Measurements from ENCODE around the gene METTL8. TPM values are rescaled to one million over a fixed set of nuclear protein-coding genes. Genes with fewer than 3 reads are reported as not detected.

The METTL8 gene
- total RNA-seq, 1 donor from 2014 or later, result 21.7 TPM

DNA sequence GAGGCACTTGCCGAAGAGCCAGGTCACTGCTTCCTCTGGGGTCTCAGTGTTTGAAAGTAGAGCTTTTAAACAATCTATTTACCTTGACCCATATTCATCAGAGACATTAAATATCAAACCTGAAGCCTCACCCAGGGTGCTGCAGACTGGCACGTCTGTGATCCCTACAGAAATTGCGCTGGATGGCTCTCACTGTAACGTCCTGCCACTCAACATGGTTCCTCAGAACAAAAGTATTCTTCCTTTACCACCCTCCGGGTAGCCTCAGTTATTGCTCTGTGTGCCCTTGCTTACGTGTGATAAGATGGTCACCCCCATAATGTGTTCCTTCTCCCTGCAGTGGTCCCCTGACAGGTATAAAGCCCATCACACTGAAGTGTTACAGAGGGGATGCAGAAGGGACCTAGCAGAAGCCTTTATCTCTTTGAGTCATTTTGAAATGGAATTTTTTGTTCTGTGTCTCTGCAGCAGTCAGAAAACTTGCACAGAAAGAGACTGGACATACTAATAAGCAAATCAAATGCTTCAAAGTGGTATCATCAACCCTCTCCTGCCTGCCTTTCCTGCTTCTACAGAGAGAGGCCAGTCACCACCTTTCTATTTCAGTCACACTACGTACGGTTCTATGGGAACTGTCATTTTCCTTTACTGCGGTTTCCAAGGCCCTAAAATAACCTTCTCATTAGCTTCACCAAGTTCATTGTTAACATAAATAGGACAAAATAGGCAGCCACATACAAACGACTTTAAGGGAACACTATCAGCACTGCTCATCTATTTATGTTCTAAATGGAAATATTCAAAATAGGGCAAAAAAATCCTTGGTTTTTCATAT, 86.8 kb downstream of the METTL8 start:
- no peak overlapping the region for H3K4me3 Mint-ChIP-seq (ENCODE audit: unreplicated experiment)
- H3K4me1 Mint-ChIP-seq (ENCODE audit: unreplicated experiment), result peaks cover 46% of the 10 kb centered on the region
- peaks cover under 1% of the 10 kb centered on the region for H3K36me3 Mint-ChIP-seq (ENCODE audit: unreplicated experiment)
- no peaks in the 10 kb centered on the region for H3K27me3 Mint-ChIP-seq (ENCODE audit: unreplicated experiment)
- no peaks in the 10 kb centered on the region for H3K9me3 Mint-ChIP-seq (ENCODE audit: unreplicated experiment)
- TF ChIP-seq CTCF (IDR thresholded peaks at IDR 0.05), result peak; percentile 13
- peak overlapping the region; percentile 80 for H3K27ac Mint-ChIP-seq (ENCODE audit: unreplicated experiment)
- no peak for DNase-seq (ENCODE audit: extremely low spot score, unreplicated experiment)

- no peaks in the 10 kb centered on the region for H3K9me3 Mint-ChIP-seq (ENCODE audit: unreplicated experiment)
Observed at GRCh38 chr2:171345971-171346722, 87.6 kb downstream of the METTL8 start.

GRCh38 chr2:171344182-171344581, 89.6 kb downstream of the METTL8 start:
- no peak for TF ChIP-seq CTCF (IDR thresholded peaks at IDR 0.05)
- Mint-ChIP-seq H3K4me1 (ENCODE audit: unreplicated experiment) (peaks cover 55% of the 10 kb centered on the region), H3K27ac (ENCODE audit: unreplicated experiment) (no peak overlapping the region), H3K27me3 (ENCODE audit: unreplicated experiment) (no peaks in the 10 kb centered on the region), H3K9me3 (ENCODE audit: unreplicated experiment) (no peaks in the 10 kb centered on the region), H3K4me3 (ENCODE audit: unreplicated experiment) (no peak overlapping the region), H3K36me3 (ENCODE audit: unreplicated experiment) (no peaks in the 10 kb centered on the region)
- DNase-seq (ENCODE audit: extremely low spot score, unreplicated experiment), result no peak

More at GRCh38 chr2:171345971-171346722, 87.6 kb downstream of the METTL8 start:
- Mint-ChIP-seq H3K36me3 (ENCODE audit: unreplicated experiment) (no peaks in the 10 kb centered on the region), H3K4me3 (ENCODE audit: unreplicated experiment) (no peak overlapping the region), H3K4me1 (ENCODE audit: unreplicated experiment) (peaks cover 52% of the 10 kb centered on the region), H3K27ac (ENCODE audit: unreplicated experiment) (peak overlapping the region; percentile 80), H3K27me3 (ENCODE audit: unreplicated experiment) (no peaks in the 10 kb centered on the region)
- no peak for DNase-seq (ENCODE audit: extremely low spot score, unreplicated experiment)
- no peak for TF ChIP-seq CTCF (IDR thresholded peaks at IDR 0.05)

GRCh38 chr2:171342067-171342413, 91.8 kb downstream of the METTL8 start:
- Mint-ChIP-seq H3K4me1 (ENCODE audit: unreplicated experiment) (peaks cover 54% of the 10 kb centered on the region), H3K9me3 (ENCODE audit: unreplicated experiment) (no peaks in the 10 kb centered on the region), H3K36me3 (ENCODE audit: unreplicated experiment) (no peaks in the 10 kb centered on the region), H3K4me3 (ENCODE audit: unreplicated experiment) (no peak overlapping the region), H3K27me3 (ENCODE audit: unreplicated experiment) (no peaks in the 10 kb centered on the region), H3K27ac (ENCODE audit: unreplicated experiment) (peak overlapping the region; percentile 72)
- no peak for DNase-seq (ENCODE audit: extremely low spot score, unreplicated experiment)
- no peak for TF ChIP-seq CTCF (IDR thresholded peaks at IDR 0.05)
